Stomach (tissue), 9 donors: ENCODE results near the gene ATN1. TPM values are rescaled to one million over a fixed set of nuclear protein-coding genes. Genes with fewer than 3 reads are reported as not detected.

Experiments
- DNase-seq, 2 donors: peaks; one replicate each; pipeline versions ENCODE4 v3.0.0 to v3.0.0-alpha.2; 2013 to 2019
- H3K27ac ChIP-seq, 5 donors: fragments of 200-600 bp in 4 of 5; sonication (generic) in 4 of 5; one replicate each; pipeline ENCODE4 v1.5.1; 2013 to 2019; ENCODE audit warnings: mild to moderate bottlenecking in 1 of 5, moderate library complexity in 1 of 5
- H3K27me3 ChIP-seq, 3 donors: fragments of 200-600 bp; sonication (generic); one replicate each; pipeline ENCODE4 v1.5.1; 2017 to 2019; ENCODE audit warnings: mixed run types in 1 of 3
- H3K36me3 ChIP-seq, 4 donors: fragments of 200-600 bp; sonication (generic); 1 replicate in 3 of 4; 2 replicates in 1 of 4; pipeline ENCODE4 v1.5.1; 2016 to 2019
- H3K4me1 ChIP-seq, 4 donors: fragments of 200-600 bp; sonication (generic); one replicate each; pipeline ENCODE4 v1.5.1; 2016 to 2019
- H3K4me3 ChIP-seq, 4 donors: fragments of 200-600 bp; sonication (generic) in 3 of 4; one replicate each; pipeline ENCODE4 v1.5.1; 2016 to 2019; ENCODE audit warnings: mild to moderate bottlenecking in 1 of 4
- H3K9me3 ChIP-seq, 4 donors: fragments of 200-600 bp; sonication (generic); one replicate each; pipeline ENCODE4 v1.5.1; 2016 to 2019
- EP300 ChIP-seq: sonication (generic); formaldehyde crosslinking; IDR thresholded peaks from one replicate; pipeline ENCODE4 v1.6.1; 2017; ENCODE audit warnings: antibody characterized with exemption
- POLR2A ChIP-seq, 4 donors: fragments of 450-650 bp; IDR thresholded peaks; one replicate each; pipeline ENCODE4 v1.6.1; 2016; ENCODE audit warnings: antibody characterized with exemption in 4 of 4, control low read depth in 2 of 4, mild to moderate bottlenecking in 1 of 4, moderate library complexity in 1 of 4
- POLR2AphosphoS5 ChIP-seq, 3 donors: sonication (generic); formaldehyde crosslinking; IDR thresholded peaks; one replicate each; pipeline ENCODE4 v1.6.1; 2016; ENCODE audit warnings: antibody characterized with exemption in 3 of 3
- WGBS, 5 donors: extraction: QIAGEN DNeasy Blood & Tissue Kit in 3 of 5; methylation state at CpG; one replicate each; pipeline versions ENCODE4 v1.1.5 to v1.1.7; 2013 to 2018; 5-methylcytosine and 5-hydroxymethylcytosine counted together
- intact Hi-C: fragments of 100-400 bp; cut with DNase I; formaldehyde crosslinking; loops from one replicate; pipeline ENCODE4 v1.15.1; 2023; ENCODE audit warnings: low total_unique reads
- polyA plus RNA-seq, 3 donors: library from polyadenylated mRNA; stranded (reverse); fragments of 200-250 nt; gene quantifications; one replicate each; pipeline ENCODE4 v1.2.3, GENCODE V29; 2013
- total RNA-seq, 5 donors: library from RNA; depleted of rRNA; stranded (reverse); fragments of >200 nt; gene quantifications; one replicate each; pipeline versions ENCODE4 v1.1.0 to v1.2.3, GENCODE V29; 2014 to 2016
- TF ChIP-seq, protein P1 (sequence below), 7 experiments: fragments of 450-650 bp in 4 of 7; fragments of 200-600 bp in 3 of 7; sonication (generic) in 3 of 7; IDR thresholded peaks; one replicate each; pipeline ENCODE4 v1.5.1; 2016 to 2019; ENCODE audit warnings: antibody characterized with exemption in 7 of 7, control low read depth in 2 of 7, mild to moderate bottlenecking in 1 of 7
- donor health status: healthy with polysubstance abuse.
- donor health status: Bipolar disorder and iron deficiency.
- donor health status: healthy.

The ATN1 gene
- total and polyA plus RNA-seq, 8 donors, result 23.3 to 694 (median 73.5) TPM

DNA sequence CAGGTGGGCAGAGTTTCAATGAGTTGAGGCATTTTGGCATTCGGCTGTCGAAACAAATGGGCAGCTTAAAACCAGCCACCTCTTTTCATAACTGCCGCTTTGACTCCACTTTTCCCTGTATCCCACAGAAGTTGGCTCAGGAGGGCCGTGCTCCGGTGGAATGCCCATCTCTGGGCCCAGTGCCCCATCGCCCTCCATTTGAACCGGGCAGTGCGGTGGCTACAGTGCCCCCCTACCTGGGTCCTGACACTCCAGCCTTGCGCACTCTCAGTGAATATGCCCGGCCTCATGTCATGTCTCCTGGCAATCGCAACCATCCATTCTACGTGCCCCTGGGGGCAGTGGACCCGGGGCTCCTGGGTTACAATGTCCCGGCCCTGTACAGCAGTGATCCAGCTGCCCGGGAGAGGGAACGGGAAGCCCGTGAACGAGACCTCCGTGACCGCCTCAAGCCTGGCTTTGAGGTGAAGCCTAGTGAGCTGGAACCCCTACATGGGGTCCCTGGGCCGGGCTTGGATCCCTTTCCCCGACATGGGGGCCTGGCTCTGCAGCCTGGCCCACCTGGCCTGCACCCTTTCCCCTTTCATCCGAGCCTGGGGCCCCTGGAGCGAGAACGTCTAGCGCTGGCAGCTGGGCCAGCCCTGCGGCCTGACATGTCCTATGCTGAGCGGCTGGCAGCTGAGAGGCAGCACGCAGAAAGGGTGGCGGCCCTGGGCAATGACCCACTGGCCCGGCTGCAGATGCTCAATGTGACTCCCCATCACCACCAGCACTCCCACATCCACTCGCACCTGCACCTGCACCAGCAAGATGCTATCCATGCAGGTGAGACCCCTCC lies 10.8 kb downstream of the ATN1 start:
- intact Hi-C loops, result no loop called here
- Histone ChIP-seq H3K4me3 (peak overlapping the region in 3 of 4 donors; percentile 56 to 72 (median 63)), H3K36me3 (peaks cover 33 to 67% (median 59%) of the 10 kb centered on the region in 4 donors), H3K27ac (peak overlapping the region; percentile 91 to 98 (median 92)), H3K4me1 (peaks cover 31 to 89% (median 66%) of the 10 kb centered on the region in 4 donors), H3K27me3 (no peaks in the 10 kb centered on the region), H3K9me3 (no peaks in the 10 kb centered on the region)
- peak in 1 of 2 donors; percentile 43 for DNase-seq
- no peak for TF ChIP-seq EP300
- TF ChIP-seq POLR2AphosphoS5 (IDR thresholded peaks at IDR 0.05), result peak in 2 of 3 donors; percentile 16 to 20
- no peak for TF ChIP-seq POLR2A (IDR thresholded peaks at IDR 0.05)
- WGBS, 5 donors, result 80 to 86% (median 81%) methylated on average over 30 to 32 of the region's 32 CpGs

DNA sequence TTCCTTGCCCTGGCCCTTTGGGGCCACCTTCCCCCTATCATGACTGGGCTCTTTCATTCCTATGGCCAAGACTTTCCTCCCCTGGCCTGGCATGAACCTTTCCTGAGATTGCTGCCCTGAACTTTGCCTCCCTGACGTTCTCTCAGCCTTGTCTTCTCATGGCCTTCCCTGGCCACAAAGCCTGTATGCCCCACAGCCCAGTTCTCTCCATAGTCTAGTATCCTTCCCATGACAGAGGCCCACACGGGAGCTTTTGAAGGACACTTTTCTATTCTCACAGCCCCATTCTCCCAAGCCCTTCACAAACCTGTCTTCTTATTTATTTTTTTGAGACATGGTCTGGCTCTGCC lies 11.4 kb downstream of the ATN1 start:
- Histone ChIP-seq H3K27me3 (no peaks in the 10 kb centered on the region), H3K27ac (peak overlapping the region in 2 of 5 donors; percentile 97 to 98), H3K4me3 (no peak overlapping the region), H3K4me1 (peaks cover 30 to 85% (median 64%) of the 10 kb centered on the region in 4 donors), H3K36me3 (peaks cover 30 to 61% (median 53%) of the 10 kb centered on the region in 4 donors), H3K9me3 (no peaks in the 10 kb centered on the region)
- DNase-seq, result no peak
- no peak for TF ChIP-seq POLR2A (IDR thresholded peaks at IDR 0.05)
- TF ChIP-seq POLR2AphosphoS5 (IDR thresholded peaks at IDR 0.05), result no peak
- TF ChIP-seq, protein P1, sequence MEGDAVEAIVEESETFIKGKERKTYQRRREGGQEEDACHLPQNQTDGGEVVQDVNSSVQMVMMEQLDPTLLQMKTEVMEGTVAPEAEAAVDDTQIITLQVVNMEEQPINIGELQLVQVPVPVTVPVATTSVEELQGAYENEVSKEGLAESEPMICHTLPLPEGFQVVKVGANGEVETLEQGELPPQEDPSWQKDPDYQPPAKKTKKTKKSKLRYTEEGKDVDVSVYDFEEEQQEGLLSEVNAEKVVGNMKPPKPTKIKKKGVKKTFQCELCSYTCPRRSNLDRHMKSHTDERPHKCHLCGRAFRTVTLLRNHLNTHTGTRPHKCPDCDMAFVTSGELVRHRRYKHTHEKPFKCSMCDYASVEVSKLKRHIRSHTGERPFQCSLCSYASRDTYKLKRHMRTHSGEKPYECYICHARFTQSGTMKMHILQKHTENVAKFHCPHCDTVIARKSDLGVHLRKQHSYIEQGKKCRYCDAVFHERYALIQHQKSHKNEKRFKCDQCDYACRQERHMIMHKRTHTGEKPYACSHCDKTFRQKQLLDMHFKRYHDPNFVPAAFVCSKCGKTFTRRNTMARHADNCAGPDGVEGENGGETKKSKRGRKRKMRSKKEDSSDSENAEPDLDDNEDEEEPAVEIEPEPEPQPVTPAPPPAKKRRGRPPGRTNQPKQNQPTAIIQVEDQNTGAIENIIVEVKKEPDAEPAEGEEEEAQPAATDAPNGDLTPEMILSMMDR (IDR thresholded peaks at IDR 0.05), result no peak
- TF ChIP-seq EP300, result no peak
- 67 to 76% (median 72%) methylated on average over 2 of the region's 2 CpGs for WGBS, 5 donors
- intact Hi-C loops, result no loop called here

DNA sequence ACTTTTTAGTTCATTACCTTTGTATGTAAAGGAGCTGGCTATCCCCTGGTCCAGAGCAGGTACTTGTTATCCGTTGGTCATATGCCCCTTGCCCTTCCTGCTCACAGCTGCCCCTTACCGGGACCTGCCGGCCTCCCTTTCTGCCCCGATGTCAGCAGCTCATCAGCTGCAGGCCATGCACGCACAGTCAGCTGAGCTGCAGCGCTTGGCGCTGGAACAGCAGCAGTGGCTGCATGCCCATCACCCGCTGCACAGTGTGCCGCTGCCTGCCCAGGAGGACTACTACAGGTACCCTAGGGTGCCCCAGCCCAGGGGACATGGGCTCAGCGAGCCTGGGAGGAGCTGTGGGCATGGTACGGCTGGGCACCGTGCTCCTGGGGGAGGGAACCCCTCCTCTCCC lies 13.5 kb downstream of the ATN1 start:
- WGBS, 5 donors, result 71 to 84% (median 83%) methylated on average over 7 to 12 of the region's 12 CpGs
- Histone ChIP-seq H3K9me3 (no peaks in the 10 kb centered on the region), H3K27ac (peak overlapping the region in 3 of 5 donors; percentile 97 to 99 (median 97)), H3K4me3 (no peak overlapping the region), H3K36me3 (peaks cover 13 to 50% (median 40%) of the 10 kb centered on the region in 4 donors), H3K27me3 (no peaks in the 10 kb centered on the region), H3K4me1 (peaks cover 48 to 85% (median 75%) of the 10 kb centered on the region in 4 donors)
- peak in 1 of 3 donors; percentile 15 for TF ChIP-seq POLR2AphosphoS5 (IDR thresholded peaks at IDR 0.05)
- TF ChIP-seq EP300, result no peak
- DNase-seq, result peak in 1 of 2 donors; percentile 45
- intact Hi-C loops, result loop anchor here (10.0 kb wide), 1 partner anchor 174 kb away; no protein-coding TSS in a partner anchor

DNA sequence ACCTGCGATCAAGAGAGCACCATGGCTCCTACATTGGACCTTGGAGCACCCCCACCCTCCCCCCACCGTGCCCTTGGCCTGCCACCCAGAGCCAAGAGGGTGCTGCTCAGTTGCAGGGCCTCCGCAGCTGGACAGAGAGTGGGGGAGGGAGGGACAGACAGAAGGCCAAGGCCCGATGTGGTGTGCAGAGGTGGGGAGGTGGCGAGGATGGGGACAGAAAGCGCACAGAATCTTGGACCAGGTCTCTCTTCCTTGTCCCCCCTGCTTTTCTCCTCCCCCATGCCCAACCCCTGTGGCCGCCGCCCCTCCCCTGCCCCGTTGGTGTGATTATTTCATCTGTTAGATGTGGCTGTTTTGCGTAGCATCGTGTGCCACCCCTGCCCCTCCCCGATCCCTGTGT lies 14.0 kb downstream of the ATN1 start:
- H3K36me3 ChIP-seq, result peaks cover 13 to 45% (median 37%) of the 10 kb centered on the region in 4 donors
- peak in 1 of 2 donors; percentile 51 for DNase-seq

DNA sequence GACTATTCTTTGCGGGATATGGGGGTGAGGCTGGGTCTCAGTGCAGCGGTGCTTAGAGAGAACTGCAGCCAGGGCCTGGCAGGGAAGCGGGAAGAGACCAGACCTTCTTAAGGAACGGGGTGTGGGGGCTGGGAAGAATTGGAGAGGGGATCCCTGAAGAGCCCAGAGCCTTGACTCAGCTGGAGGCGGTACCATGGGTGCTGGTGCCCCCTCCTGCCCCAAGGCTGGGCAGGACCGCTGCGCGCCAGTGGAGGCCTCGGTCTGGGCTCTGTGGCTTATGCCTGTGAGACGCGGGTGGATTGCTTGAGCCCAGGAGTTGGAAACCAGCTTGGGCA lies 14.5 kb downstream of the ATN1 start:
- no peak for TF ChIP-seq POLR2A (IDR thresholded peaks at IDR 0.05)
- TF ChIP-seq, protein P1 (IDR thresholded peaks at IDR 0.05), result no peak
- TF ChIP-seq EP300, result no peak
- TF ChIP-seq POLR2AphosphoS5 (IDR thresholded peaks at IDR 0.05), result no peak
- Histone ChIP-seq H3K27ac (peak overlapping the region in 4 of 5 donors; percentile 97 to 99 (median 98)), H3K27me3 (no peaks in the 10 kb centered on the region), H3K9me3 (no peaks in the 10 kb centered on the region), H3K36me3 (peaks cover 13 to 44% (median 36%) of the 10 kb centered on the region in 4 donors), H3K4me3 (no peak overlapping the region), H3K4me1 (peaks cover 40 to 85% (median 75%) of the 10 kb centered on the region in 4 donors)
- intact Hi-C loops, result loop anchor here (10.0 kb wide), 1 partner anchor 173 kb away; no protein-coding TSS in a partner anchor
- no peak for DNase-seq
- 84 to 89% (median 86%) methylated on average over 11 of the region's 11 CpGs for WGBS, 5 donors

More for the DNA sequence above, 14.0 kb downstream of the ATN1 start:
- Histone ChIP-seq H3K27ac (peak overlapping the region in 4 of 5 donors; percentile 97 to 99 (median 98)), H3K4me3 (no peak overlapping the region), H3K4me1 (peaks cover 45 to 85% (median 75%) of the 10 kb centered on the region in 4 donors), H3K9me3 (no peaks in the 10 kb centered on the region), H3K27me3 (no peaks in the 10 kb centered on the region)
- TF ChIP-seq EP300 (no peak), POLR2AphosphoS5 (IDR thresholded peaks at IDR 0.05) (no peak), POLR2A (IDR thresholded peaks at IDR 0.05) (no peak)
- TF ChIP-seq, protein P1 (IDR thresholded peaks at IDR 0.05), result no peak
- 74 to 83% (median 76%) methylated on average over 10 to 12 of the region's 12 CpGs for WGBS, 5 donors
- intact Hi-C loops, result loop anchor here (10.0 kb wide), 1 partner anchor 173 kb away; no protein-coding TSS in a partner anchor
